ENCODE results near the gene EFNA2.
"Not testable (repeated sequence)": the region's sequence is repeated elsewhere in the genome, so short reads cannot be mapped to it uniquely, and the experiment has no call there.

The EFNA2 gene

DNA sequence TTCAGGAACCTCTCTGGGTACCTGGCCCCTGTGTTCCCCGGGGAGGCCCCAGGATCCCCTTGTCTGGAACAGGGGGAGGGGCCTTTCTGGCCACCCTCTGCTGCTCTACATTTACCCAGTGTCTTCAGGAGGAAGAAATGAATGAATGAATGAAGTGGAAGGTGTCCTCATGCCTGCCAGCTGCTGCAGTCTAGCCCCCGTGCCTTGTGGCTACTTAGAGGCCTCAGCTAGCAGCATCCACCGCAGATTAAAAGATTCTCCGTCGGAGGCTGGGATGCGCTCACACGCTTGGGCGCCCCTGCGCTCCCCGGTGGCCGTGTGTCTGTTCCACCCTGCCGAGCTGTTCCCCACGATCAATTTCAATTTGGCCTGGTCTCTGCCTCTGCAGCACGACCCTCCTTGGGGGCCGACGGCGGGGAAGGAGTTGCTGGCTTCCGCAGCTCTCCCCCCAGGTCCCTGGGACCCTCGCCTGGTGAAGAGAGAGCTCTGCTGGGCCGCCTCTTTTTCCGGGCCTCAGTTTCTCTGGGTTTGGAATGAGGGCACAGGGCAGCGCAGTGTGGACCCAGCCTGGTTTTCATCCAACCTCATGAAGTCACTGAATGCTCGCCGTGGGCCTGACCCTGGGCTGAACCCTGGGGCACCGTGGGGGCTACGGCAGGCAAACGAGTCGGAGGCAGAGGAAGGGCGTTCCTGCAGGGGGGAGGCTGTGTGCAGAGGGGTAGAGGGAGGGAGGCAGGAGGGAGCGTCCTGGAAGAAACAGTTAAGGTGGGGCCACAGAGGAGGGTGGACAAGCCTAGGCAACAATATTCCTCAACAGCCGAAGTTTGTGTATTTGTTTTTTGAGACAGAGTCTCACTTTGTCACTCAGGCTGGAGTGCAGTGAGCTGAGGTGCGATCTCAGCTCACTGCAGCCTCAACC, 28.3 kb downstream of the EFNA2 start:
- no peak for DNase-seq

DNA sequence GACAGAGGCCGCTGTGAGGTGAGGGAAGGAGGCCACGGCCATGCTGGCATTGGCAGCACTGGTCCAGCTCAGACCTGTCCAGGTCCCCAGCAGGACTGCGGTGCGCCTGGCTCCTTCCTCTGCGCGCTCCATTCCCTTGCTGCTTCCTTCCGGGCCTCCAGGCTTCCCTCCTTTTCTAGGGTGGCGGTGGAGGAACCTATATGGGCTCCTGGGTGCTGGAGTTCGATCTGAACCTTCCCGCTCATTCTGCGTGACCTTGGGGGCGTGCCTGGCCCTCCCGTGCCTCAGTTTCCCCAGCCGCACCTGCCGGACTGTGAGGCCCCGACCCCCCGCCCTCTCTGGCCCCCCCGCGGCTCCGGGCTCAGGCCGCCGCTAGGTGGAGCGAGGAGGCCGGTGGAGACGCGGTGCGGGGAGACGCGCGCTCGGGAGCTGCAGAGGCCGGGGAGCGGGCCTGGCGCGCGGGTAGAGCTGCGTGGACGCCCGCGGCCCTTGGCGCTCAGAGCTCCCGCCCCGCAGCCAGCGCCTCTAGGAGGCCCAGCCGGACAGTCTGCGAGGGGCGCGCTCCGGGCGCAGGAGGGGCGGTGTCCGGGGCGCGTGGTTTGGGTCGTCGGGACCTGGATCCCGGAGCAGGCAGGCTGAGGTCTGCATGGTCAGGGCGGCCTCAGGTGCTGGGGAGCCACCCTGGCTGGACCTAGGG, 29.9 kb downstream of the EFNA2 start:
- DNase-seq: peak in 51 of 58 donors; percentile 4 to 69 (median 36)

DNA sequence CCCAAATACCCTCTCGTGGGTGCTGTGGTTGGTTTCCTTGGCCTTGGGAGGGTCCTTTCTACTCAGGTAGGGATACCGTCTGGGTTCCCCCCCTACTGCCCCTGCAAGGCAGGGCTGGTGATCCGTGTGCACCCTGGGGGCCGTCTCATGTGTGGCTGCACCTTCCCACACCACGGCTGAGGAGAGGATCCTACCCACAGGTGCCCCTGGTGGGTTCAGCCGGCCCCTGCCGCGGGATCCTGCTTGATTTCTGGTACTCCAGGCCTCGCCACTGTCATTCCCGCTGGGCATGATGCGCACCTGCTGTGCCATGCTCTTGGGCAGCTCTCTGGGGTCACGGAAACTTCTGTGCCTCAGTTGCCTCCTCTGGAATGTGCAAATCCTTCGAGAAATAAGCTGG, 30.8 kb downstream of the EFNA2 start:
- no peak for DNase-seq

DNA sequence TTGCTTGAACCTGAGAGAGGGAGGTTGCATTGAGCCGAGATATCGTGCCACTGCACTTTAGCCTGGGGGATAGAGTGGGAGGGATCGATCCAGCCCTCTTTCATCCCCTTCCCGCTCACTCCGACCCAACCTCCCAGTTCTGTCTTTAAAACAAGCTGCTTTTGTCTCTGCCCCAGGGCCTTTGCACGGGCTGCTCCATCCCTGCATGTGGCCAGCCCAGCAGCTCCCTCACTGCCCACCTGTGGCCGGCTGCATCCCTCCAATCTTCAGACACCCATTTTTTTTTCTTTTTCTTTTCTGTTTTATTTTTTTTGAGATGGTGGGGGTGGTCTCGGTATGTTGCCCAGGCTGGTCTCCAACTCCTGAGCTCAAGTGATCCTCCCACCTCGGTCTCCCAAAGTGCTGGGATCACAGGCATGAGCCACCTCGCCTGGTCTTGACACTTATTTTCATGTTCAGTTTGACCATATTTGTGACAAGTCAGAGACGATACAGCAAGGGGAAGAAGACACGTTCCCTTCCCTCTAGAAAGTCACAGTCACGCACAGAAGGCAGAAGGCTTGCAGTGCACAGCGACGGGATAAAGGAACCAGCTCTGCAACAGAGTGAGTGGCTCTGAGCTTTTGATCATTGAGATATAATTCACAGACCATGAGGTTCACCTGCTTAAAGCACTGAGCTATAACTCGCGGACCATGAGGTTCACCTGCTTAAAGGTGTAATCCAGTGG, 31.8 kb downstream of the EFNA2 start:
- no peak for DNase-seq

DNA sequence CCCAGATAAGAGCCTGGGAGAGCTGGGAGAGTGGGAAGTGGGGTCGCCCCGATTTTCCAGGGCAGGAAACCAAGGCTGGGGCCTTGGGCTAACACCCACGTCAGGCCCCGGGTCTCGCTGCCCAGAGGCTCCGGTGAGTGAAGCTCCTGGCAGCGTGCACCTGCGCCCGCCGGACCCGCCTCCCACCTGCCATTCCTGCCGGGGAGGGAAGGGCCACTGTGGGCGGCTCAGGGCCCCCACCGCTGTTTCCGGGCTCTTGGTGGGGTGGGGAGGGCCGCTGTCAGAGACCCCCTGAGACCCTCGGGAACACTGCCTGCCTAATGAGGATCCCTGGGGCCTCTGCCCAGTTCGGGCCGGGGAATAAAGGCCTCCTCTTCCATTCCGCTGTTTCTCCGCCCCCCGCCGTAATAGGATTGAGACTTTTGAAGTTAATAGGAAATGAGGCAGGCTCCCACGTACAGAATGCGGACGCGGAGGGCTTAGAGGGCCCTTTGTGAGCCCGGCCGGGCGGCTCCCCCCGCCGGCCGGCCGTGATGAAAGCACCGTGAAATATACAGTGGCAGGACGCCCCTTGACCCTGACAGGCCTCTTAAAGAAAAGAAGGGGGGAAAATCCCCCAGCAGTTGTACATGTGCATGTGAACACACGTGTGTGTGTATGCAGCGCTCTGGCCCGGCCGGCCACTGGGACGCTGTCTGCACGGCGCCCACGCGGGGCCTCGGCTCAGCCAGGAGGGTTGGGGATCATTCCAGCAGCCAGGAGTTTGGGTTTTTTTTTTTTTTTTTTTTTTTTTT, 33.2 kb downstream of the EFNA2 start:
- DNase-seq: no peak

DNA sequence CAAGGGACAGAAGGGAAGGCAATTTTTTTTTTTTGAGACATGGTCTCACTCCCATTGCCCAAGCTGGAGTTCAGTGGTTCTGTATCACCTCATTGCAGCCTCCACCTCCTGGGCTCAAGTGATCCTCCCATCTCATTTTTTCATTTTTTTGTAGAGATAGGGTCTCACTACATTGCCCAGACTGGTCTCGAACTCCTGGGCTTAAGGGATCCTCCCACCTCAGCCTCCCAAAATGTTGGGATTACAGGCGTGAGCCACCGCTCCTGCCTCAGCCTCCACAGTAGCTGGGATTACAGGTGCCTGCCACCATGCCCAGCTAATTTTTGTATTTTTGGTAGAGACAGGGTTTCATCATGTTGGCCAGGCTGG, 34.6 kb downstream of the EFNA2 start:
- not testable (repeated sequence) for DNase-seq

DNA sequence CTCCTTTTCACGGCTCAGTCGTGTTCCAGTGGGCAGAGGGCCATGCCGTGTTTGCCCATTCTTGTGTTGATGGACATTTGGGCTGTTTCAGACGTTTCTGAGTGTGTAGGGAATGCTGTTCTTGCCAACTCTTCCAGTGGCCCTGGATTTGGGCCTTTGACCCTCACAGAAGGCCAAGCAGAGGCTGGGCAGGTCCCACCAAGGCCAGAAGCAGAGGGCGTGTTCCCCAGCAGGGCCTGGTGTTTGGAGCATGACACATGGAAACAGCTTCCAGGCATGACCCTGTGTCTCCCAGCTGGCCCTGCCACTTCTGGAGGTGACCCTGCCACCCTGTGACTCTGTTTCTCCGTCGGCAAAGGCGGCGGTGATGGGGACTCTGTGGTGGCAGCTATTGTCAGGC, 35.9 kb downstream of the EFNA2 start:
- no peak for DNase-seq

DNA sequence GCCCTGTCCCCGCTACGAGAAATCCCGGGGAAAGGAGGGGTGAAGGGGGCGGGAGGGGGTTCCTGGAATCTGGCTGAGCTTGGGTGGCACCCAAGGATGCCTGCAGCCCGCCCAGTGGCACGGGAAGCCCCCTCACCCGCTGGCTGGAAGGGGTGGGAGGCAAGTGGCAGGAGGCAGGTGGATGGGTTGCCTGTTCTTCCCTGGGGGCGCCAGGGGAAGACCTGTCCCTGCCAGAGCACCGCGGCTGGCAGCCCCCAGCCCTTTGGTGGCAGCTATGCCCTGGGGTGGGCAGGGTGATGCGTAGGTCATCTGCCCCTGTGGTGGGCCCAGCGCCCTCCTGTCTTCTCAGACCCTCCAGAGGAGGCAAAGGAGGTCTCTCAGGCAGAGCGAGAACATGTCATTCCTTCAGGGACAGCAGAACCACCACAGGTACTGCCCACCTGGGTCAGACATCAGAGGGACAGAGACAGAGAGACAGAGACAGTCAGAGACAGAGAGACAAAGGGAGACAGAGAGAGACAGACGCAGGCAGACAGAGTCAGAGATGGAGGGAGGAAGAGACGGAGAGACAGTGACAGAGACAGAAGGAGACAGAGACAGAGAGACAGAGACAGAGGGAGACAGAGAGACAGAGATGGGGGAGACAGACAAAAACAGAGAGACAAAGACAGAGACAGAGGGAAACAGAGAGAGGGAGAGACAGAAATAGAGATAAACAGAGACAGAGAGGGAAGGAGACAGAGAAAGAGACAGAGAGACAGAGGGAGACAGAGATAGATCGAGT, 36.7 kb downstream of the EFNA2 start:
- DNase-seq: no peak

DNA sequence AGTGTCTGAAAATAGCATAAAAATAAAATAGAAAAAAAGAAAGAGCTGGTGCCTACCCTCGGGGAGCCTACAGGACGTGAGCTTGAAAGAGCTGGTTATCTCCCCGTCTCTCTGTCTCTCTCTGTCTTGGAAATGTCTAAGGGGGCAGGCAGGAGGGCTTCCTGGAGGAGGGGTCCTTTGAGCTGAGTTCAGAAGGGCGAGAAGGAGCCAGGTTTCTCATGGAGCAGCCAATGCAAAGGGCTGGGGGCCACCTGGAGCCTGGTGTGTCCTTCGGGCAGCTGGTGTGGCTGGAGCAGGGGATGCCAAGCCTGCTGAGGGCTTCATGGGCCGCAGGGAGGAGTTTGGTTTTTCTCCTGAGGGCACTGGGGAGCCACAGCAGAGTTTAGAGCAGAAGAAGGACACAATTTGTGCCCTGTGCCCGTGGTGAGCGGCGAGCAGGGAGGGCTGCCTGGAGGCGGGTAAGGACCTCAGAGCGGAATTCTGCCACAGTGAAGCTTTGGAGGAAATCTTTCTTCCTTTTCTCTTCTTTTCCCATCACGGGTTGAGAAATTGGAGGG, 38.7 kb downstream of the EFNA2 start:
- DNase-seq: no peak

DNA sequence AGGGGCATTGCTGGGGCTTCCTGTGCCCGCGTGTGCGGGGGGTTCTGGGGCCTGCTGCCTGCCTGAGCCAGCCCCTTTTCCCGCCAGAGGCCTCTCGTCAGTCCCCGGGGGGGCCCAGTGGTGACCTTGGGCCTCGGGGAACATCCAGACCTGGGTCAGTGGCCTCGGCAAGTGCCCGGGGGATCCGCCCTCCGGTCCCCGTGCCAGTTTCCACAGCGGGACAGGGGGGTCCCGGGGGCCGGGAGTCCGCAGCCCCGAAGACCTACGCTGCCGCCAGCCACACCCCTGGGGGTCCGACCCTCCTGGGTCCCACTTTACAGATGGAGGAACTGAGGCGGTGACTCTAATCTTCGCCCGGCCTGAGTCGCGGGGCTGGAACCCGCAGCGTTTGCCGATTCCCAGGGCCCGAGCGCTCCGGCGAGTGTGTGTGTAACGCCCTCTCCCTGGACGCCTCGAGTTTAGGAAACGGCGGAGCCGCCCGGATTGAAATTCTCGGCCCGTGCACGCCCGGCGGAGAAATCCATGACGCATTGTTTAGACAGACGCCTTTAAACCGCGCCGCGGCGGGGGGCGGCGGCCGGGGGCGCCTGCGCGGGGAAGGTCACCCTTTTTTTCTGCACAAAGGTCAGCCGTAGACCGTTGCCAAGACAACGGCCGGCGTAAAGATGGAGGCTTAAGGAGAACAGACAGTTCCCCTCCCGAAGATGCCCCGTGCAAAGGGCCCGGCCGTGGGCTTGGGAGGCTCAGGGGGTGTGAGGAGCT, 39.3 kb downstream of the EFNA2 start:
- peak in 56 of 58 donors; percentile 12 to 83 (median 53) for DNase-seq

DNA sequence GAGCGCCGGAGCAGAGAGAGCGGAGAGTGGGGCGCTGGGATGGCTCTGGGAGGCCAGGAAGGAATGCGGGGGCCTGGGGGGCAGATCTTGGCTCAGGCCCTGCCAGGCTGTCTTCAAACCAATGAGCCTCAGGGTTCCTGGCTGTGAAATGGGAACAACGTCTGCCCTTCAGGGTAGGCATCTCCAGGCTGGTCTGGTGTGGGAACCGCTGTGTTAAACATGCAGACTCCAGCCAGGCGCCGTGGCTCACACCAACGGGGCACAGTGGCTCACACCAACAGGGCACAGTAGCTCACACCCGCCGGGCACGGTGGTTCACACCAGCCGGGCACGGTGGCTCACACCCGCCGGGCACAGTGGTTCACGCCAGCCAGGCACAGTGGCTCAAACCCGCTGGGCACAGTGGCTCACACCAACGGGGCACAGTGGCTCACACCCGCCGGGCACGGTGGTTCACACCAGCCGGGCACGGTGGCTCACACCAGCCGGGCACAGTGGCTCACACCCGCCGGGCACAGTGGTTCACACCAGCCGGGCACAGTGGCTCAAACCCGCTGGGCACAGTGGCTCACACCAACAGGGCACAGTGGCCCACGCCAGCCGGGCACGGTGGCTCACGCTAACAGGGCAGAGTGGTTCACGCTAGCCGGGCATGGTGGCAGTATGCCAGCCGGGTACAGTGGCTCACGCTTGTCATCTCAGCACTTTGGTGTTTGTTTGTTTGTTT, 40.1 kb downstream of the EFNA2 start:
- DNase-seq: peak in 3 of 58 donors; percentile 20 to 33 (median 26)

DNA sequence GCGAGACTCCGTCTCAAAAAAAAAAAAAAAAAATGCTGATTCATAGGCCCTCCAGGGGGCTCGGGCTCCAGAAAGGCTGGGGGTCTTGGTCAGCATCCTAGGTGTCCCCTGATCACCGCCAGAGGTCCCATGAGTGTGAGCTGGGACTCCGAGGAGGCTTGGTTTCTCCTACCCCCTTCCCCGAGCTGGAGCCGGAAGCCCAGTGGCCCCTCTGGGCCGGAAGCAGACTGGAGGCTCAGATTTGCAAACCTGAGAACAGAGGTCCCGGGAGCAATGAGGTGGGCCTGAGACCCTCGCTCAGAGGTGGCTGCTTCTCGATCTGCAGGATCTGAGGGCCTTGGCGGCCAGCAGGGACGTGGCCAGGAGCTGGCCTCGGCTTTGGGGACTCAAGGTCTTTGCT, 41.5 kb downstream of the EFNA2 start:
- DNase-seq: no peak

DNA sequence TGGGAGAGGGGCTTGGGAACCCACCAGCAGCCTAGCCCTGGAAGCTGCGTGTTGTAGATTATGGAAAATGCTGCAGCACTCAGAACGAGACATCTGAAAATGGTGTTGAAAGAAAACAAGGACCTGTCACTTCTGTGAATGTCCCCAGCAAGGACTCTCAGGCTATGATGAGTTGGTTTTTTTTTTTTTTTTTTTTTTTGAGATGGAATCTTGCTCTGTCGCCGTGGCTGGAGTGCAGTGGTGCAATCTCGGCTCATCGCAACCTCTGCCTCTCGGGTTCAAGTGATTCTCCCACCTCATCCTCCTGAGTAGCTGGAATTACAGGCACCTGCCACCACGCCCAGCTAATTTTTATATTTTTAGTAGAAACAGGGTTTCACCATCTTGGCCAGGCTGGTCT, 46.5 kb downstream of the EFNA2 start:
- DNase-seq: not testable (repeated sequence)

DNA sequence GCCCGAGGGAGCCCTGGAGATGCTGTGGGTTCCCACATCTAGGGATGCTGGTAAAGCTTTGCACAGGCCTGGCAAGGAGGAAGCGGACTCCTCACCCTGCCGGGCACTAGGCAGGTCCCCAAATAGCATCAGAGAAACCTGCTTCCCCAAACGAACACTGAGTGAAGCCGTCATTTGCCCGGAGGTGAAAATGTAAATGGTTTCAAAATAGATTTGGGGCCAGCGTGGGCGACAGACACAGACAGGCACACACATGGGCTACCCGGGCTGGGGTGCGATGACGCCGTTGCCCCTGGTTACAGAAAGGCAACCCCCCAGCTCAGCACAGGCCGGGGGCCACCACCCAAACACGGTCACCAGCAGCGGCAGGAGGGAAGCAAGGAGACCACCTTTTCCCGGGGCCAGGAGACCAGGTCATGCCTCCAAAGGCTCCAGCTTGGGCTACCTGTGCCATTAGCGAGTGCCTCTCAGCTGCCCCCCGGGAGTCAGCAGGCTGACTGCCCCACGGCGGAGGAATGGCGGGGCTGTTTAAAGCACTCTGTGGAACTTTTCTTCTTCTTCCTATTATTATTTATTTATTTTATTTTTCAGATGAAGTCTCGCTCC, 50.5 kb downstream of the EFNA2 start:
- DNase-seq: no peak

DNA sequence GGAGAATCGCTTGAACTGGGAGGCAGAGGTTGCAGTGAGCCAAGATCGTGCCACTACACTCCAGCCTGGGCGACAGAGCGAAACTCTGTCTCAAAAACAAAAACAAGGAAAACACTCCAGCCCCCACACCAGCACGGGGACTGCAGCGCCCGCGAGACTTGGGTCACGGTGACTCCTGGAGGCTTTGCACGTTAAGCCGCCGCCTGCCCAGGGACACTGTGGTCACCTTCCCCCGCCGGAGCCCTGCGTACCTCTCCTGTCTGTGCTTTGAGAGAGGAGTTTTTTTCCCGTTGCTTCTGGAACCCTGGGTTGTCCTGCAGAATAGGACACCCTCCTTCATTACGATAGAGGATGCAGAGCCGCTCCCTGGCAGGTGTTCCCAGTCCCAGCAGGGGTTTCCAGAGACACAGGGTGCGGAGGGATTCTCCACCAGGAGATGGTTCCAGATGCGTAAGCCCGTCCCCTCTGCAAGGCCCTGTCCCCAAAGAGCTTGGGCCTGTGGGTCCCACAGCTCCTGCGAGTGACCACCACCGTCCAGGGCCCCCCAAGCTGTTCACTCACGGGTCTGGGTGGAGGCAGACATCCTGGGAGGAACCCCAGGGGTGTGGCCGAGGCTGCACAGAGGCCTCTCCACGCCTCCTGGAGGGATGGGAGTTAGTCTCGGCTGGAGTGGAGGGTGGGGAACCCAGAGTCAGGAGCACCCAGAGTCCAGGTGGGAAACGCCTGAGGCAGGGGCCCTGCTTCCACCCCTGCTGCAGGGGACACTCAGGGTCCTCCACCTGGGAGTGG, 55.2 kb downstream of the EFNA2 start:
- DNase-seq: no peak

DNA sequence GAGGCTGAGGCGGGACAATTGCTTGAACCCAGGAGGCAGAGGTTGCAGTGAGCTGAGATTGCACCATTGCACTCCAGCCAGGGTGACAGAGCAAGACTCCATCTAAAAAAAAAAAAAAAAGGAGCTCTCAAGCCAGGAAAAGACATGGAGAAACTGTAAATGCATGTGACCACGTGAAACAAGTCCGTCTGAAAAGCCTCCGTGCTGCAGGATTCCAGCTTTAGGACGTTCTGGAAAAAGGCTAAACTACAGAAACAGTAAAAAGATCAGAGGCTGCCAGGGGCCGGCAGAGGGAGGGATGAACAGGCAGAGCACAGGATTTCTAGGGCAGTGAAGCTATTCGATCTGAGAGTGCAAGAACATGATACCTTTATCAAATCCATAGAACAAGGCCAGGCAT, 57.4 kb downstream of the EFNA2 start:
- DNase-seq: no peak

DNA sequence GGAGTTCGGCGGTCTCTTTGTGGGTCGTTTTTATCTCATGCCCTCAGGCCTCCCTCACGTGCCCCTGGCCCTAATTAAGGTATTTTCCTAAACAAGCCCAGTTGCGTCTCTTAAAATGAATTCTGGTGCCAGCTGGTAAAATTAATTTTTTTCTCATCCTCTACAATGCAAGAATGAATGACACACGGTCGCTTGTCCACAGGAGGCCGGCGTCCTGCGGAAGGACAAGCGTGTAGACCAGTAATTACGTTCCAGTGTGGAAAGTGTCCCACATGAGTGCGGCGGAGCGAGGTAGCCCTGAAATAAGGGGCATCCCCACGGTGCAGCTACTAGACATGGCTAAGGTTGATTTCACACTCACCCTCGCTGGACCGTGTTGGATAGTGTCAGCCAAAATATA, 63.5 kb downstream of the EFNA2 start:
- no peak for DNase-seq
